Endothelial cell of umbilical vein (primary cell): Measurements from ENCODE around the gene AFDN. TPM values are rescaled to one million over a fixed set of nuclear protein-coding genes. Genes with fewer than 3 reads are reported as not detected.

Experiments used
- BruUV-seq: library from RNA; stranded (reverse); fragments of 400-500 nt; replicated peaks from 2 replicates; lab custom pipeline; 2021; lab: Mats Ljungman, UMichigan
- CTCF ChIA-PET: fragments of 300-600, 350-600 bp; sonication (Branson Sonifier 250); formaldehyde crosslinking; loops from one replicate; lab custom pipeline; 2021; ENCODE audit warnings: antibody characterized with exemption, inconsistent platforms; lab: Charles Lee
- POLR2A ChIA-PET: fragments of 300-600, 350-600 bp; sonication (Branson Sonifier 250); formaldehyde crosslinking; loops from one replicate; lab custom pipeline; 2021; ENCODE audit warnings: antibody characterized with exemption, inconsistent platforms; lab: Charles Lee
- DNase-seq: peaks from one replicate; pipeline ENCODE4 v3.0.0-alpha.2; 2011; ENCODE audit warnings: low read depth, low spot score
- FAIRE-seq: peaks from 2 replicates; lab custom pipeline; 2011; peaks lifted over from hg19 to GRCh38; lab: Jason Lieb, UNC
- H2AFZ ChIP-seq: 2 replicates; pipeline ENCODE4 v1.6.0; 2012; ENCODE audit warnings: low read depth, low read length, control low read depth, inconsistent platforms
- H3K27ac ChIP-seq: 2 replicates; pipeline ENCODE4 v1.5.1; 2011; ENCODE audit warnings: low read depth, mild to moderate bottlenecking, control low read depth, low read length, moderate library complexity; ENCODE audit not compliant: insufficient read depth
- H3K27me3 ChIP-seq, 2 experiments: 2 replicates each; pipeline versions ENCODE4 v1.6.0 to v1.6.1; 2011; ENCODE audit warnings: low read length in 2 of 2, mixed read lengths in 1 of 2; ENCODE audit not compliant: control insufficient read depth in 2 of 2, insufficient read depth in 2 of 2
- H3K36me3 ChIP-seq, 2 experiments: 2 replicates in 1 of 2; 3 replicates in 1 of 2; pipeline ENCODE4 v1.5.1; 2011; ENCODE audit warnings: low read length in 2 of 2, mild to moderate bottlenecking in 1 of 2, moderate library complexity in 1 of 2; ENCODE audit not compliant: control insufficient read depth in 2 of 2, insufficient read depth in 2 of 2; ENCODE audit errors: extremely low read depth in 1 of 2
- H3K4me1 ChIP-seq: 3 replicates; pipeline ENCODE4 v1.5.1; 2011; ENCODE audit warnings: mild to moderate bottlenecking, low read length; ENCODE audit not compliant: control insufficient read depth, insufficient read depth; ENCODE audit errors: extremely low read depth
- H3K4me2 ChIP-seq: 2 replicates; pipeline ENCODE4 v1.6.1; 2011; ENCODE audit warnings: low read length, control low read depth, mixed read lengths; ENCODE audit not compliant: insufficient read depth
- H3K4me3 ChIP-seq, 3 experiments: fragments of 200-600 bp in 1 of 3; sonication (generic), shearing (Covaris generic) in 1 of 3; replicated peaks in 1 of 3; 2 replicates each; pipeline ENCODE4 v1.5.1; 2011 to 2016; ENCODE audit warnings: control low read depth in 3 of 3, low read length in 3 of 3, mild to moderate bottlenecking in 2 of 3, inconsistent platforms in 1 of 3, low read depth in 1 of 3, moderate library complexity in 1 of 3; ENCODE audit not compliant: insufficient read depth in 1 of 3
- H3K79me2 ChIP-seq: 2 replicates; pipeline ENCODE4 v1.6.0; 2012; ENCODE audit warnings: low read length, inconsistent platforms; ENCODE audit not compliant: control insufficient read depth, insufficient read depth
- H3K9ac ChIP-seq: replicated peaks from 2 replicates; pipeline ENCODE3; 2011; ENCODE audit warnings: low read length, control low read depth; ENCODE audit not compliant: insufficient read depth; ENCODE audit errors: extremely low read depth
- H3K9me1 ChIP-seq: replicated peaks from 3 replicates; pipeline ENCODE4 v1.6.0; 2011; ENCODE audit warnings: mild to moderate bottlenecking, low read length; ENCODE audit not compliant: control insufficient read depth, insufficient read depth; ENCODE audit errors: extremely low read depth
- H3K9me3 ChIP-seq: replicated peaks from 2 replicates; pipeline ENCODE4 v1.5.1; 2012; ENCODE audit warnings: low read length, inconsistent platforms; ENCODE audit not compliant: control insufficient read depth, insufficient read depth
- H4K20me1 ChIP-seq: replicated peaks from 2 replicates; pipeline ENCODE3; 2011; ENCODE audit warnings: mild to moderate bottlenecking, low read length; ENCODE audit not compliant: control insufficient read depth, insufficient read depth; ENCODE audit errors: extremely low read depth
- FOS ChIP-seq: IDR thresholded peaks from 2 replicates; pipeline ENCODE4 v1.6.1; 2011; ENCODE audit warnings: mild to moderate bottlenecking, low read length, moderate library complexity, borderline replicate concordance; ENCODE audit not compliant: insufficient read depth
- GATA2 ChIP-seq: IDR thresholded peaks from 2 replicates; pipeline ENCODE4 v1.7.0; 2011; ENCODE audit warnings: low read depth, mild to moderate bottlenecking, moderate library complexity, mixed read lengths, low read length; ENCODE audit not compliant: insufficient read length, insufficient read depth
- JUN ChIP-seq: IDR thresholded peaks from 2 replicates; pipeline ENCODE4 v1.6.1; 2011; ENCODE audit warnings: borderline replicate concordance, low read depth; ENCODE audit not compliant: insufficient read length, insufficient read depth
- MAX ChIP-seq: IDR thresholded peaks from 2 replicates; pipeline ENCODE4 v1.6.1; 2011; ENCODE audit not compliant: insufficient read depth, insufficient read length
- MYC ChIP-seq: IDR thresholded peaks from one replicate; pipeline ENCODE4 v1.6.1; 2011; ENCODE audit warnings: mild to moderate bottlenecking, low read depth, low read length
- POLR2AphosphoS5 ChIP-seq: IDR thresholded peaks from 2 replicates; pipeline ENCODE4 v1.6.1; 2012; ENCODE audit warnings: low read depth, mild to moderate bottlenecking, control low read depth, low read length, moderate library complexity; ENCODE audit not compliant: insufficient read depth
- dilution Hi-C: fragments of 300-500 bp; cut with MboI; formaldehyde crosslinking; loops from one replicate; pipeline ENCODE4 v1.15.0; 2019; ENCODE audit warnings: low sequenced_read_pairs; ENCODE audit not compliant: extremely low pct_ligation_motif_present
- intact Hi-C: fragments of 100-400 bp; cut with micrococcal nuclease; formaldehyde crosslinking; loops from one replicate; pipeline ENCODE4 v1.10.0; 2022
- polyA plus RNA-seq, 4 experiments: library from polyadenylated mRNA; depleted of rRNA in 3 of 4; stranded (reverse) in 3 of 4; unstranded in 1 of 4; fragments of >200 nt; gene quantifications; 2 replicates each; pipeline versions ENCODE4 v1.2.1 to v1.2.3, GENCODE V29; 2011 to 2012; ENCODE audit warnings: missing spikeins in 1 of 4
- total RNA-seq: library from RNA; stranded (reverse); gene quantifications from 2 replicates; pipeline ENCODE4 v1.2.3, GENCODE V29; 2021

The AFDN gene
- total and polyA plus RNA-seq, 2 donors (not counting 3 experiments of a cell fraction or from before 2014, with no cell fraction given): 31.0 to 134 TPM

GRCh38 chr6:167933847-167934246 lies 107.1 kb downstream of the AFDN start:
- intact Hi-C loops: no loop called here
- Histone ChIP-seq H3K4me2 (no peak overlapping the region), H4K20me1 (no peaks in the 10 kb centered on the region), H3K36me3 (peaks cover 0 to 6% of the 10 kb centered on the region in 2 experiments), H3K27me3 (no peaks in the 10 kb centered on the region), H3K9ac (no peak overlapping the region), H3K27ac (no peak overlapping the region), H2AFZ (no peak overlapping the region), H3K9me3 (no peaks in the 10 kb centered on the region), H3K79me2 (no peaks in the 10 kb centered on the region), H3K9me1 (no peaks in the 10 kb centered on the region), H3K4me3 (no peak overlapping the region), H3K4me1 (peaks cover 11% of the 10 kb centered on the region)
- dilution Hi-C loops: no loop called here
- CTCF ChIA-PET: interaction anchor here (1.5 kb wide), 1 partner anchor 199 kb away, joined by 3 read pairs; no protein-coding TSS in a partner anchor
- DNase-seq: no peak
- POLR2A ChIA-PET: no interaction called here
- TF ChIP-seq FOS: no peak
- no peak for TF ChIP-seq POLR2AphosphoS5
- no peak for TF ChIP-seq JUN
- no peak for TF ChIP-seq GATA2
- TF ChIP-seq MAX: no peak
- BruUV-seq: no TSS peak
- no peak for FAIRE-seq

GRCh38 chr6:167934426-167934864 lies 107.7 kb downstream of the AFDN start:
- no TSS peak for BruUV-seq
- H3K27ac ChIP-seq: peak overlapping the region; percentile 20
- DNase-seq (peak; percentile 54), FAIRE-seq (peak; percentile 12)
- peaks cover 11% of the 10 kb centered on the region for H3K4me1 ChIP-seq
- no peak overlapping the region for H3K4me3 ChIP-seq
- no peak overlapping the region for H3K4me2 ChIP-seq
- intact Hi-C loops (no loop called here), dilution Hi-C loops (no loop called here)
- TF ChIP-seq MYC: no peak
- no peak for TF ChIP-seq FOS
- no peak for TF ChIP-seq GATA2
- no peak for TF ChIP-seq MAX
- no peaks in the 10 kb centered on the region for H3K9me1 ChIP-seq
- no peaks in the 10 kb centered on the region for H3K79me2 ChIP-seq
- H3K36me3 ChIP-seq: peaks cover 0 to 6% of the 10 kb centered on the region in 2 experiments
- ChIA-PET CTCF (no interaction called here), POLR2A (no interaction called here)
- H3K27me3 ChIP-seq: no peaks in the 10 kb centered on the region
- no peak overlapping the region for H3K9ac ChIP-seq
- H3K9me3 ChIP-seq: no peaks in the 10 kb centered on the region
- no peak overlapping the region for H2AFZ ChIP-seq
- H4K20me1 ChIP-seq: no peaks in the 10 kb centered on the region
